IMR-90 (cell line): ENCODE results near the gene NCBP2. TPM values are rescaled to one million over a fixed set of nuclear protein-coding genes. Genes with fewer than 3 reads are reported as not detected.

Experiments
- ATAC-seq: fragments of 200-7000 bp; cut with Tn5 transposase; 2 replicates; pipeline ENCODE4 v1.9.1; 2020; ENCODE audit warnings: low read depth, mild to moderate bottlenecking, moderate library complexity
- BruUV-seq: library from RNA; stranded (reverse); fragments of 400-500 nt; replicated peaks from 2 replicates; lab custom pipeline; 2021; lab: Mats Ljungman, UMichigan
- CTCF ChIA-PET: fragments of 300-600 bp; formaldehyde crosslinking; extraction: SDS; loops from one replicate; lab custom pipeline; 2021; ENCODE audit warnings: antibody characterized with exemption; lab: Yijun Ruan, JAX
- POLR2A ChIA-PET: fragments of 300-600 bp; sonication (Branson Sonifier 250); formaldehyde crosslinking; loops from one replicate; lab custom pipeline; 2022; ENCODE audit warnings: antibody characterized with exemption; ENCODE audit not compliant: unreplicated experiment; lab: Charles Lee
- DNase-seq: peaks from one replicate; pipeline ENCODE4 v3.0.0; 2013
- H2AFZ ChIP-seq: replicated peaks from 2 replicates; pipeline ENCODE3; 2013; ENCODE audit warnings: low read length, mild to moderate bottlenecking; ENCODE audit not compliant: poor library complexity
- H2AK5ac ChIP-seq: 2 replicates; pipeline ENCODE4 v1.6.1; 2013; ENCODE audit warnings: low read depth, low read length, inconsistent platforms
- H2AK9ac ChIP-seq: replicated peaks from 2 replicates; pipeline ENCODE3; 2013; ENCODE audit warnings: mild to moderate bottlenecking, low read depth, low read length, moderate library complexity; ENCODE audit not compliant: poor library complexity
- H2BK120ac ChIP-seq: 2 replicates; pipeline ENCODE4 v1.6.1; 2013; ENCODE audit warnings: low read depth, low read length, inconsistent platforms
- H2BK15ac ChIP-seq: 3 replicates; pipeline ENCODE4 v1.6.1; 2013; ENCODE audit warnings: low read depth, low read length, inconsistent platforms
- H2BK20ac ChIP-seq: 2 replicates; pipeline ENCODE4 v1.6.1; 2013; ENCODE audit warnings: low read depth, mild to moderate bottlenecking, inconsistent platforms, low read length, moderate library complexity
- H2BK5ac ChIP-seq: 2 replicates; pipeline ENCODE4 v1.6.1; 2013; ENCODE audit warnings: mild to moderate bottlenecking, low read depth, low read length, inconsistent platforms; ENCODE audit not compliant: poor library complexity, severe bottlenecking
- H3K14ac ChIP-seq: replicated peaks from 2 replicates; pipeline ENCODE4 v1.6.1; 2013; ENCODE audit warnings: low read depth, low read length, inconsistent platforms
- H3K18ac ChIP-seq: 2 replicates; pipeline ENCODE4 v1.6.1; 2013; ENCODE audit warnings: low read depth, low read length, control low read depth
- H3K23ac ChIP-seq: 2 replicates; pipeline ENCODE4 v1.6.1; 2013; ENCODE audit warnings: low read depth, low read length, inconsistent platforms
- H3K27ac ChIP-seq: 2 replicates; pipeline ENCODE4 v1.5.1; 2013; ENCODE audit warnings: mild to moderate bottlenecking, control low read depth, low read length; ENCODE audit not compliant: insufficient read depth
- H3K27me3 ChIP-seq: 2 replicates; pipeline ENCODE4 v1.6.1; 2013; ENCODE audit warnings: low read length; ENCODE audit not compliant: control insufficient read depth, insufficient read depth
- H3K36me3 ChIP-seq: 2 replicates; pipeline ENCODE4 v1.6.1; 2013; ENCODE audit warnings: low read length, mixed read lengths; ENCODE audit not compliant: control insufficient read depth, insufficient read depth
- H3K4ac ChIP-seq: 2 replicates; pipeline ENCODE4 v1.6.1; 2013; ENCODE audit warnings: low read depth, low read length, inconsistent platforms
- H3K4me1 ChIP-seq: 2 replicates; pipeline ENCODE4 v1.6.1; 2013; ENCODE audit warnings: low read length, mixed read lengths; ENCODE audit not compliant: control insufficient read depth, insufficient read depth
- H3K4me2 ChIP-seq: 2 replicates; pipeline ENCODE4 v1.6.1; 2013; ENCODE audit warnings: low read depth, mild to moderate bottlenecking, control low read depth, low read length, moderate library complexity
- H3K4me3 ChIP-seq: 2 replicates; pipeline ENCODE4 v1.5.1; 2013; ENCODE audit warnings: low read depth, mild to moderate bottlenecking, control low read depth, low read length, moderate library complexity; ENCODE audit not compliant: insufficient read depth
- H3K56ac ChIP-seq: 2 replicates; pipeline ENCODE4 v1.6.1; 2013; ENCODE audit warnings: low read length, inconsistent platforms; ENCODE audit not compliant: insufficient read depth; ENCODE audit errors: extremely low read depth
- H3K79me1 ChIP-seq, 2 experiments: 2 replicates each; pipeline ENCODE4 v1.6.1; 2013; ENCODE audit warnings: low read length in 2 of 2, inconsistent platforms in 1 of 2, low read depth in 1 of 2
- H3K9ac ChIP-seq: 2 replicates; pipeline ENCODE4 v1.6.1; 2013; ENCODE audit warnings: low read depth, low read length, control low read depth
- H3K9me1 ChIP-seq: 2 replicates; pipeline ENCODE4 v1.6.1; 2013; ENCODE audit warnings: low read length, inconsistent platforms; ENCODE audit not compliant: insufficient read depth
- H3K9me3 ChIP-seq: 2 replicates; pipeline ENCODE4 v1.6.1; 2013; ENCODE audit warnings: low read length; ENCODE audit not compliant: control insufficient read depth, insufficient read depth
- H4K20me1 ChIP-seq: 2 replicates; pipeline ENCODE4 v1.6.1; 2013; ENCODE audit warnings: low read length, inconsistent platforms; ENCODE audit not compliant: insufficient read depth
- H4K5ac ChIP-seq: 2 replicates; pipeline ENCODE4 v1.6.1; 2013; ENCODE audit warnings: mild to moderate bottlenecking, low read depth, low read length, control low read depth
- H4K8ac ChIP-seq, 2 experiments: 2 replicates each; pipeline ENCODE4 v1.6.1; 2013; ENCODE audit warnings: low read depth in 2 of 2, low read length in 2 of 2, control low read depth in 1 of 2, inconsistent platforms in 1 of 2
- H4K91ac ChIP-seq: 2 replicates; pipeline ENCODE4 v1.6.1; 2013; ENCODE audit warnings: low read depth, low read length, inconsistent platforms; ENCODE audit not compliant: insufficient read depth
- MAFK ChIP-seq: IDR thresholded peaks from 2 replicates; pipeline ENCODE4 v1.6.1; 2012; ENCODE audit warnings: low read depth, low read length, improper control_type of control experiment
- MXI1 ChIP-seq: IDR thresholded peaks from 2 replicates; pipeline ENCODE4 v1.6.1; 2012; ENCODE audit warnings: low read depth, mild to moderate bottlenecking, low read length, moderate library complexity, borderline replicate concordance
- NFE2L2 ChIP-seq: fragments of 150-350 bp; IDR thresholded peaks from 2 replicates; pipeline ENCODE4 v1.6.1; 2016; ENCODE audit warnings: low read depth, mild to moderate bottlenecking, low read length
- WGBS, 2 experiments: methylation state at CpG; one replicate each; pipeline versions ENCODE4 v1.1.5 to v1.1.7; 2013; ENCODE audit warnings: missing lambda C conversion rate in 2 of 2; ENCODE audit not compliant: insufficient read length in 1 of 2; ENCODE audit errors: extremely low coverage in 2 of 2; 5-methylcytosine and 5-hydroxymethylcytosine counted together
- dilution Hi-C: fragments of 300-500 bp; cut with HindIII; formaldehyde crosslinking; loops from one replicate; pipeline ENCODE4 v1.14.3; 2018; ENCODE audit warnings: low sequenced_read_pairs; ENCODE audit not compliant: unreplicated experiment
- in situ Hi-C: fragments of 300-500 bp; cut with MboI; formaldehyde crosslinking; loops from 3 replicates; pipeline ENCODE4 v1.14.3; 2019; ENCODE audit warnings: low sequenced_read_pairs, inconsistent platforms, mixed read lengths
- intact Hi-C: fragments of 100-400 bp; cut with micrococcal nuclease; formaldehyde crosslinking; loops from 2 replicates; pipeline ENCODE4 v1.10.0; 2022
- polyA plus RNA-seq, 3 experiments: library from polyadenylated mRNA; depleted of rRNA; stranded (reverse); fragments of >200 nt; gene quantifications; 2 replicates each; pipeline ENCODE4 v1.2.3, GENCODE V29; 2012; ENCODE audit warnings: low replicate concordance in 1 of 3
- total RNA-seq: library from RNA; depleted of rRNA; stranded (reverse); fragments of >200 nt; gene quantifications from 2 replicates; pipeline ENCODE4 v1.2.3, GENCODE V29; 2012

NCBP2 gene
- total and polyA plus RNA-seq, 2 of the 4 experiments (the other 2 are of a cell fraction) = 42.8 to 73.6 TPM

DNA sequence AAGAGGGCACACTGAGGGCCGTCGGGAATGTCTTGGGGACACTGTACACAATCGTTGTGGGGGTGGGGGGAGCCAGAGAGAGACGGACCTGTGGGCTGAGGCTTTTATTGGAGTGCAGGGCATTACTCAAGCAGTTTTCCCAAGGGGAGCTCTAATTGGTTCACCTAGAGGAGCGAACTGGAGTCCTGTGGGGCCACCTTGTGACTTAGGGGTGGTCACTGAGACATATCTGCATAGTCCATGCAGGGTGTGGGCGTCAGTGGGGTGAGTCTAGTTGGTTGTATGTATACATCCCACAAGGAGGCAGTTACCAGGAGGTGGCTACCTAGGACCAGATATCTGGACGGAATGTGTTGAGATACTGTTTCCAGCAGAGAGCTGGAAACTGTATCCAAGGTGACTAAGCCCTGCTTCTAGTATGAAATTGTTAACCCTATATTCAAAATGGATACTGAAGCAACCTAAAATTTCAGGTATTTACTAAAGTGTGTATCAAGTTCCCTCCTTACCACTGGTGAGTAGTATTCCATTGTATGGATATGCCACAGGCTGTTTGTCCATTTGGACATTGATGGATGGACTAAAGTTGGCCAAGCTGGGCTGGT, 28.9 kb upstream of the NCBP2 start:
- no peak overlapping the region for H2AFZ ChIP-seq
- H3K9me3 ChIP-seq = no peaks in the 10 kb centered on the region
- no peak overlapping the region for H3K56ac ChIP-seq
- H3K4me1 ChIP-seq = peaks cover 4% of the 10 kb centered on the region
- no peak overlapping the region for H4K5ac ChIP-seq
- in situ Hi-C loops (loop anchor here (10.0 to 25.0 kb wide), 2 partner anchors 214 to 359 kb away; no protein-coding TSS in a partner anchor), intact Hi-C loops (loop anchor here (2.0 kb wide), 1 partner anchor 362 kb away; no protein-coding TSS in a partner anchor), dilution Hi-C loops (no loop called here)
- no peak overlapping the region for H3K14ac ChIP-seq
- DNase-seq (no peak), ATAC-seq (no peak)
- H4K20me1 ChIP-seq = no peaks in the 10 kb centered on the region
- no peak overlapping the region for H3K27ac ChIP-seq
- no peak overlapping the region for H2BK20ac ChIP-seq
- ChIA-PET CTCF (no interaction called here), POLR2A (no interaction called here)
- no peak overlapping the region for H2BK120ac ChIP-seq
- no peak overlapping the region for H2BK15ac ChIP-seq
- no peak overlapping the region for H2AK5ac ChIP-seq
- peaks cover 27% of the 10 kb centered on the region for H3K27me3 ChIP-seq
- no peak overlapping the region for H3K4ac ChIP-seq
- H2AK9ac ChIP-seq = no peak overlapping the region
- WGBS, 2 experiments = 74% methylated on average over 4 of the region's 7 CpGs; no CpG with 5 or more reads in 1 of the 2 experiments
- no peak overlapping the region for H3K9ac ChIP-seq
- H4K91ac ChIP-seq = no peak overlapping the region
- H3K23ac ChIP-seq = no peak overlapping the region
- no peak overlapping the region for H3K4me3 ChIP-seq
- no peaks in the 10 kb centered on the region for H3K36me3 ChIP-seq
- H3K4me2 ChIP-seq = no peak overlapping the region
- H3K79me1 ChIP-seq = no peaks in the 10 kb centered on the region
- H2BK5ac ChIP-seq = no peak overlapping the region
- no TSS peak for BruUV-seq
- no peak for TF ChIP-seq MAFK
- TF ChIP-seq NFE2L2 = no peak
- TF ChIP-seq MXI1 = no peak
- no peak overlapping the region for H4K8ac ChIP-seq
- H3K9me1 ChIP-seq = no peaks in the 10 kb centered on the region
- no peak overlapping the region for H3K18ac ChIP-seq
